ENCODE data around the gene MAPK8IP1. TPM values are rescaled to one million over a fixed set of nuclear protein-coding genes. Genes with fewer than 3 reads are reported as not detected.
"Not testable (repeated sequence)": the region's sequence is repeated elsewhere in the genome, so short reads cannot be mapped to it uniquely, and the experiment has no call there.

Gene MAPK8IP1
- total and polyA plus RNA-seq, 12 donors = 2.6 to 8.0 (median 6.5) TPM

DNA sequence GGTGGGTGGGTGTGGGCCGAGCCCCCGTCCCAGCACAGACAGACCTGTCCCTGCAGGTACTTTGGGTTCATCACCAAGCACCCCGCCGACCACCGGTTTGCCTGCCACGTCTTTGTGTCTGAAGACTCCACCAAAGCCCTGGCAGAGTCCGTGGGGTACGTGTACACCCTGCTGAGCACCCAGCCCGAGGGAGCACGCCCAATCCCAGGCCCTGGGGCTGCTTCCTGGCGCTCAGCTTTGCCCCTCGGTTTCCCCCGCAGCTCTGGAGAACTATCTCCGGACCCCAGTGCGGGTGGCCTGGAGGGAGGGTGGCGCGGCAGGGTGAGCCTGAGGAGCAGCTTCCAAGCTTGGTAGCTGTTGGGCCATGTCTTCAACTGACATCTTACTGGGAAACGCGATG, 19.6 kb downstream of the MAPK8IP1 start:
- Histone ChIP-seq H3K36me3 (peaks cover 0 to 42% (median 0%) of the 10 kb centered on the region in 9 donors), H3K27me3 (peaks cover 0 to 17% (median 0%) of the 10 kb centered on the region in 7 donors), H3K9me3 (no peaks in the 10 kb centered on the region), H3K4me1 (peaks cover 5 to 19% (median 12%) of the 10 kb centered on the region in 9 donors), H3K4me3 (no peak overlapping the region), H3K27ac (no peak overlapping the region)
- intact Hi-C loops (cut with DNase I) = no loop called here
- TF ChIP-seq, protein P1, sequence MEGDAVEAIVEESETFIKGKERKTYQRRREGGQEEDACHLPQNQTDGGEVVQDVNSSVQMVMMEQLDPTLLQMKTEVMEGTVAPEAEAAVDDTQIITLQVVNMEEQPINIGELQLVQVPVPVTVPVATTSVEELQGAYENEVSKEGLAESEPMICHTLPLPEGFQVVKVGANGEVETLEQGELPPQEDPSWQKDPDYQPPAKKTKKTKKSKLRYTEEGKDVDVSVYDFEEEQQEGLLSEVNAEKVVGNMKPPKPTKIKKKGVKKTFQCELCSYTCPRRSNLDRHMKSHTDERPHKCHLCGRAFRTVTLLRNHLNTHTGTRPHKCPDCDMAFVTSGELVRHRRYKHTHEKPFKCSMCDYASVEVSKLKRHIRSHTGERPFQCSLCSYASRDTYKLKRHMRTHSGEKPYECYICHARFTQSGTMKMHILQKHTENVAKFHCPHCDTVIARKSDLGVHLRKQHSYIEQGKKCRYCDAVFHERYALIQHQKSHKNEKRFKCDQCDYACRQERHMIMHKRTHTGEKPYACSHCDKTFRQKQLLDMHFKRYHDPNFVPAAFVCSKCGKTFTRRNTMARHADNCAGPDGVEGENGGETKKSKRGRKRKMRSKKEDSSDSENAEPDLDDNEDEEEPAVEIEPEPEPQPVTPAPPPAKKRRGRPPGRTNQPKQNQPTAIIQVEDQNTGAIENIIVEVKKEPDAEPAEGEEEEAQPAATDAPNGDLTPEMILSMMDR (IDR thresholded peaks at IDR 0.05) = no peak
- no peak for DNase-seq
- WGBS, 2 donors = 94 to 96% methylated on average over 19 of the region's 19 CpGs
- ATAC-seq = no peak

DNA sequence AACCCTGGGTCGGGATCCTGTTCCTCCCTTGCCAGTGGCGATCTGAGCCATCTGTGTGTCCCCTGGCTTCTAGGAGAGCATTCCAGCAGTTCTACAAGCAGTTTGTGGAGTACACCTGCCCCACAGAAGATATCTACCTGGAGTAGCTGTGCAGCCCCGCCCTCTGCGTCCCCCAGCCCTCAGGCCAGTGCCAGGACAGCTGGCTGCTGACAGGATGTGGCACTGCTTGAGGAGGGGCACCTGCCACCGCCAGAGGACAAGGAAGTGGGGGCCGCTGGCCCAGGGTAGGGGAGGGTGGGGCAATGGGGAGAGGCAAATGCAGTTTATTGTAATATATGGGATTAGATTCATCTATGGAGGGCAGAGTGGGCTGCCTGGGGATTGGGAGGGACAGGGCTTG, 20.1 kb downstream of the MAPK8IP1 start:
- DNase-seq; ATAC-seq; H3K27ac ChIP-seq; H3K9me3 ChIP-seq; intact Hi-C loops (cut with DNase I); H3K4me3 ChIP-seq: not testable (repeated sequence)
- Histone ChIP-seq H3K27me3 (peaks cover 0 to 12% (median 0%) of the 10 kb centered on the region in 7 donors), H3K4me1 (peaks cover 5 to 16% (median 8%) of the 10 kb centered on the region in 9 donors), H3K36me3 (peaks cover 0 to 47% (median 1%) of the 10 kb centered on the region in 9 donors)
- WGBS, 2 donors = 84 to 88% methylated on average over 6 of the region's 6 CpGs

DNA sequence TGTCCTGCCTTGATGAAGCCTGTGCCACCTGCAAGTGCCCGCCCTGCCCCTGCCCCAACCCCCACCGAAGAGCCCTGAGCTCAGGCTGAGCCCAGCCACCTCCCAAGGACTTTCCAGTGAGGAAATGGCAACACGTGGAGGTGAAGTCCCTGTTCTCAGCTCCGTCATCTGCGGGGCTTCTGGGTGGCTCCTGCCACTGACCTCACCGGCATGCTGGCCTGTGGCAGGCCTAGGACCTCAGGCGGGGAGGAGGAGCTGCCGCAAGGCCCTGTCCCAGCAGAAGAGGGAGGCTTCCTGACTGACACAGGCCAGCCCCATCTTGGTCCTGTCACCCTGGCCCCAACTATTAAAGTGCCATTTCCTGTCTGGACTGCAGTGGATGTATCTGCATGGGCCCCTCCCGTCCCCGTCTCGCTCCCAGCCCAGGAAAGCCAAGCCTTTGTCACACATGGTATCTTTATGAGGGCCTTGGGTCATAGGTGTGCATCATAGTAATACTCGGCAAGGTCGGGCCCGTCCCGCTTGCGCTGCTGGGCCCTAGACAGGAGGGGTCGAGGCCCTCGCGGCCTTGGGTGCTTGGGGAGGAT, 20.7 kb downstream of the MAPK8IP1 start:
- Histone ChIP-seq H3K9me3 (no peaks in the 10 kb centered on the region), H3K4me1 (peaks cover 0 to 10% (median 2%) of the 10 kb centered on the region in 9 donors), H3K4me3 (no peak overlapping the region), H3K27ac (no peak overlapping the region), H3K27me3 (peaks cover 0 to 6% (median 0%) of the 10 kb centered on the region in 7 donors), H3K36me3 (peaks cover 0 to 53% (median 7%) of the 10 kb centered on the region in 9 donors)
- TF ChIP-seq, protein P1 (IDR thresholded peaks at IDR 0.05) = no peak
- ATAC-seq (no peak), DNase-seq (no peak)
- intact Hi-C loops (cut with DNase I) = no loop called here
- WGBS, 2 donors = 64 to 76% methylated on average over 19 of the region's 19 CpGs

DNA sequence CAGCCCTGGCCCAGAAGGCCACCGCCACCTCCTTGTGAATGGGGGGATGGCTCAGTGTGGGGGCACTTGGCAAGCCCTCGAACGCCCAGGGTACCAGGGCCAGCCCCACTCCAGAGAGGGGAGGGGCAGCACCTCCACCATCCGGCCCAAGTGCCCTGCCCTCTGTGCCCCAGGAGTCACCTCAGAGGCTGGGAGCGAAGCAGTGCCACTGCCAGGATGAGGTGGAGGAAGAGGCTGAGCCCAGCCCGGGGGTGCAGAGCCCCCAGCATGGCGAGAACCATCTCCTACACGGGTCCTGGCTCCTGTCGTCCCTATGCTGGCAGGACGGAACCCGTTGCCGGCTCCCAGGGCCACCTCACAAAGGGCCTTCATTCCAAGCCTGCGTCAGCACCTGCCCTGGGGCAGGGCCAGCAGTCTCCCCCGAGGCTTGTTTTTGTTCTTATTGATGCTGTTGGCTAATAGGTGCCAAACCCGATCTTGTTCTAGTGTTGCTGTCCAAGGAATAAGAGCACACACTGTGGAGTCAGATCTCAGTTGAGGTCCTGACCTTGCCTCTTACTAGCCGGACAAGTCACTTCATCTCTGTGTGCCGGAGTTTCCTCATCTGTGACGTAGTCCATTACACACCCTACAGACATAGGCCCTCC, 21.6 kb downstream of the MAPK8IP1 start, which contains the start of gene FREY1:
Gene FREY1, minus strand, starts transcription at position 307 of the 647 bp plus-strand sequence. Its CDS starts 26 bp downstream, at position 281.
- intact Hi-C loops (cut with DNase I) = no loop called here
- TF ChIP-seq, protein P1 (IDR thresholded peaks at IDR 0.05) = no peak
- Histone ChIP-seq H3K4me3 (no peak within 1 kb of the TSS), H3K9me3 (no peaks in the 10 kb centered on the region), H3K36me3 (peaks cover 0 to 62% (median 16%) of the 10 kb centered on the region in 9 donors), H3K4me1 (peaks cover 0 to 4% (median 0%) of the 10 kb centered on the region in 9 donors), H3K27ac (no peak within 1 kb of the TSS), H3K27me3 (no peaks in the 10 kb centered on the region)
- DNase-seq = no peak
- WGBS, 2 donors = 68 to 77% methylated on average over 18 of the region's 18 CpGs
- ATAC-seq = no peak

All from heart right ventricle (tissue), 16 donors.